Gastroesophageal sphincter (tissue), 3 donors: ENCODE data around the gene SEC24A.
"Not testable (repeated sequence)": the region's sequence is repeated elsewhere in the genome, so short reads cannot be mapped to it uniquely, and the experiment has no call there.

ENCODE experiments used
- POLR2A ChIP-seq, 2 donors: fragments of 450-650 bp; IDR thresholded peaks; one replicate each; pipeline ENCODE4 v1.6.1; 2017; ENCODE audit warnings: antibody characterized with exemption in 2 of 2, mild to moderate bottlenecking in 2 of 2, moderate library complexity in 1 of 2
- TF ChIP-seq, protein P1 (sequence below), 4 experiments: fragments of 200-600 bp in 2 of 4; fragments of 450-650 bp in 2 of 4; sonication (generic) in 1 of 4; IDR thresholded peaks; one replicate each; pipeline ENCODE4 v1.5.1; 2017 to 2019; ENCODE audit warnings: antibody characterized with exemption in 4 of 4, mild to moderate bottlenecking in 2 of 4, moderate library complexity in 2 of 4

GRCh38 chr5:134635366-134635765 lies 13.2 kb upstream of the SEC24A start:
- TF ChIP-seq, protein P1, sequence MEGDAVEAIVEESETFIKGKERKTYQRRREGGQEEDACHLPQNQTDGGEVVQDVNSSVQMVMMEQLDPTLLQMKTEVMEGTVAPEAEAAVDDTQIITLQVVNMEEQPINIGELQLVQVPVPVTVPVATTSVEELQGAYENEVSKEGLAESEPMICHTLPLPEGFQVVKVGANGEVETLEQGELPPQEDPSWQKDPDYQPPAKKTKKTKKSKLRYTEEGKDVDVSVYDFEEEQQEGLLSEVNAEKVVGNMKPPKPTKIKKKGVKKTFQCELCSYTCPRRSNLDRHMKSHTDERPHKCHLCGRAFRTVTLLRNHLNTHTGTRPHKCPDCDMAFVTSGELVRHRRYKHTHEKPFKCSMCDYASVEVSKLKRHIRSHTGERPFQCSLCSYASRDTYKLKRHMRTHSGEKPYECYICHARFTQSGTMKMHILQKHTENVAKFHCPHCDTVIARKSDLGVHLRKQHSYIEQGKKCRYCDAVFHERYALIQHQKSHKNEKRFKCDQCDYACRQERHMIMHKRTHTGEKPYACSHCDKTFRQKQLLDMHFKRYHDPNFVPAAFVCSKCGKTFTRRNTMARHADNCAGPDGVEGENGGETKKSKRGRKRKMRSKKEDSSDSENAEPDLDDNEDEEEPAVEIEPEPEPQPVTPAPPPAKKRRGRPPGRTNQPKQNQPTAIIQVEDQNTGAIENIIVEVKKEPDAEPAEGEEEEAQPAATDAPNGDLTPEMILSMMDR (IDR thresholded peaks at IDR 0.05): not testable (repeated sequence)
- not testable (repeated sequence) for TF ChIP-seq POLR2A (IDR thresholded peaks at IDR 0.05)
